ENCODE measurements around the gene ATXN7.

Gene ATXN7

GRCh38 chr3:63867225-63867624, 3.6 kb downstream of the ATXN7 start:
- DNase-seq: no peak

- no peak for DNase-seq
Observed at GRCh38 chr3:63869940-63870614, 6.4 kb downstream of the ATXN7 start.

GRCh38 chr3:63870615-63871005, 6.9 kb downstream of the ATXN7 start:
- no peak for DNase-seq

GRCh38 chr3:63872135-63872924, 8.7 kb downstream of the ATXN7 start:
- DNase-seq: no peak

GRCh38 chr3:63874769-63875168, 11.1 kb downstream of the ATXN7 start:
- DNase-seq: no peak

- no peak for DNase-seq
Observed at GRCh38 chr3:63875510-63875909, 11.8 kb downstream of the ATXN7 start.

GRCh38 chr3:63876260-63876659, 12.6 kb downstream of the ATXN7 start:
- DNase-seq: no peak

GRCh38 chr3:63877737-63878393, 14.2 kb downstream of the ATXN7 start:
- DNase-seq: no peak

- no peak for DNase-seq
Observed at GRCh38 chr3:63878394-63879060, 14.9 kb downstream of the ATXN7 start.

- DNase-seq: no peak
Observed at GRCh38 chr3:63880653-63881052, 17.0 kb downstream of the ATXN7 start.

GRCh38 chr3:63886858-63887257, 23.2 kb downstream of the ATXN7 start:
- DNase-seq: no peak

- DNase-seq: no peak
Observed at GRCh38 chr3:63891518-63891917, 27.9 kb downstream of the ATXN7 start.

GRCh38 chr3:63892773-63893352, 29.2 kb downstream of the ATXN7 start:
- no peak for DNase-seq

GRCh38 chr3:63895422-63896189, 31.9 kb downstream of the ATXN7 start:
- no peak for DNase-seq

GRCh38 chr3:63896332-63897030, 32.8 kb downstream of the ATXN7 start:
- DNase-seq: no peak

- no peak for DNase-seq
Observed at GRCh38 chr3:63900010-63900409, 36.3 kb downstream of the ATXN7 start.

- no peak for DNase-seq
Observed at GRCh38 chr3:63900459-63900858, 36.8 kb downstream of the ATXN7 start.

GRCh38 chr3:63905731-63906620, 42.3 kb downstream of the ATXN7 start:
- DNase-seq: no peak

GRCh38 chr3:63908081-63908736, 44.5 kb downstream of the ATXN7 start:
- no peak for DNase-seq

GRCh38 chr3:63908776-63909175, 45.1 kb downstream of the ATXN7 start:
- DNase-seq: no peak
